Tibial nerve (tissue), 4 donors: ENCODE results near the gene TNFRSF6B. TPM values are rescaled to one million over a fixed set of nuclear protein-coding genes. Genes with fewer than 3 reads are reported as not detected.
"Not testable (repeated sequence)": the region's sequence is repeated elsewhere in the genome, so short reads cannot be mapped to it uniquely, and the experiment has no call there.

Experiments
- DNase-seq, 2 donors: peaks; one replicate each; pipeline ENCODE4 v3.0.0-alpha.2; 2019; ENCODE audit warnings: low spot score in 2 of 2
- H3K27ac ChIP-seq, 4 donors: fragments of 200-600 bp; sonication (generic) in 3 of 4; one replicate each; pipeline ENCODE4 v1.5.1; 2017 to 2019; ENCODE audit warnings: mild to moderate bottlenecking in 1 of 4
- H3K27me3 ChIP-seq, 2 donors: fragments of 200-600 bp; sonication (generic) in 1 of 2; one replicate each; pipeline versions ENCODE4 v1.5.1 to v1.6.0; 2017 to 2019
- H3K36me3 ChIP-seq, 3 donors: fragments of 200-600 bp; sonication (generic); one replicate each; pipeline ENCODE4 v1.5.1; 2018 to 2019
- H3K4me1 ChIP-seq, 4 donors: fragments of 200-600 bp; sonication (generic) in 3 of 4; one replicate each; pipeline ENCODE4 v1.5.1; 2017 to 2019
- H3K4me3 ChIP-seq, 4 donors: fragments of 200-600 bp; sonication (generic) in 3 of 4; one replicate each; pipeline ENCODE4 v1.5.1; 2017 to 2019; ENCODE audit warnings: mild to moderate bottlenecking in 1 of 4, moderate library complexity in 1 of 4
- H3K9me3 ChIP-seq, 4 donors: fragments of 200-600 bp; sonication (generic) in 3 of 4; one replicate each; pipeline ENCODE4 v1.5.1; 2017 to 2019
- EP300 ChIP-seq, 2 donors: sonication (generic); formaldehyde crosslinking; IDR thresholded peaks; one replicate each; pipeline ENCODE4 v1.6.1; 2017; ENCODE audit warnings: antibody characterized with exemption in 2 of 2, mild to moderate bottlenecking in 1 of 2
- POLR2A ChIP-seq, 2 donors: fragments of 450-650 bp; IDR thresholded peaks; one replicate each; pipeline ENCODE4 v1.6.1; 2017; ENCODE audit warnings: antibody characterized with exemption in 2 of 2, mild to moderate bottlenecking in 2 of 2, moderate library complexity in 2 of 2
- WGBS, 2 donors: methylation state at CpG; one replicate each; pipeline ENCODE4 v1.1.5; 2018; 5-methylcytosine and 5-hydroxymethylcytosine counted together
- total RNA-seq, 4 donors: library from RNA; depleted of rRNA; stranded (reverse); fragments of >200 nt; gene quantifications; one replicate each; pipeline ENCODE4 v1.1.0, GENCODE V29; 2016
- TF ChIP-seq, protein P1 (sequence below), 5 experiments: fragments of 200-600 bp in 3 of 5; fragments of 450-650 bp in 2 of 5; sonication (generic) in 3 of 5; IDR thresholded peaks; one replicate each; pipeline ENCODE4 v1.5.1; 2016 to 2019; ENCODE audit warnings: antibody characterized with exemption in 5 of 5, mild to moderate bottlenecking in 3 of 5, moderate library complexity in 2 of 5

The TNFRSF6B gene
- total RNA-seq, 4 donors from 2014 or later: 8.0 to 61.2 (median 35.9) TPM

DNA sequence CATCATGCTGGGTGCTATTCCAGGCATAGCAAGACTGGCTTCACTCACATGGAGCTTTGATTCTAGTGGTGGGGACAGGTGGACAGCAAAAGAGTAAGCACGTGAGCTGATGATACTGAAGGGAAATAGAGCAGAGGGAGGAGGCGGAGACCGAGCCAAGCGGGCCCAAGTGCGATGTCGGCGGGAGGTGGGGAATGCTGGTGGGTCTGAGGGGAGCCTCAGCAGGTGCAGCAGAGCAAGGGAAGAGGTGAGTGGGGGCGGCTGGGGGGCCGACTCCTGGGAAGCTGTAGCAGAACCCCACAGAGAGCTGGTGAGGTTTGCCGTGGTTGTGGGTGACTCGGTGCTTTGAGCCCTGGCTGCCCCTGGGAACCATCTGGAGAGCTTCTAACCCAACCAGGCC, 28.1 kb upstream of the TNFRSF6B start:
- Histone ChIP-seq H3K9me3 (no peaks in the 10 kb centered on the region), H3K4me1 (peaks cover 0 to 5% (median 0%) of the 10 kb centered on the region in 4 donors), H3K27ac (no peak overlapping the region), H3K36me3 (peaks cover 0 to 89% (median 12%) of the 10 kb centered on the region in 3 donors), H3K27me3 (no peaks in the 10 kb centered on the region), H3K4me3 (no peak overlapping the region)
- 95 to 97% methylated on average over 11 of the region's 11 CpGs for WGBS, 2 donors
- TF ChIP-seq EP300 (IDR thresholded peaks at IDR 0.05) (no peak), POLR2A (IDR thresholded peaks at IDR 0.05) (no peak)
- TF ChIP-seq, protein P1, sequence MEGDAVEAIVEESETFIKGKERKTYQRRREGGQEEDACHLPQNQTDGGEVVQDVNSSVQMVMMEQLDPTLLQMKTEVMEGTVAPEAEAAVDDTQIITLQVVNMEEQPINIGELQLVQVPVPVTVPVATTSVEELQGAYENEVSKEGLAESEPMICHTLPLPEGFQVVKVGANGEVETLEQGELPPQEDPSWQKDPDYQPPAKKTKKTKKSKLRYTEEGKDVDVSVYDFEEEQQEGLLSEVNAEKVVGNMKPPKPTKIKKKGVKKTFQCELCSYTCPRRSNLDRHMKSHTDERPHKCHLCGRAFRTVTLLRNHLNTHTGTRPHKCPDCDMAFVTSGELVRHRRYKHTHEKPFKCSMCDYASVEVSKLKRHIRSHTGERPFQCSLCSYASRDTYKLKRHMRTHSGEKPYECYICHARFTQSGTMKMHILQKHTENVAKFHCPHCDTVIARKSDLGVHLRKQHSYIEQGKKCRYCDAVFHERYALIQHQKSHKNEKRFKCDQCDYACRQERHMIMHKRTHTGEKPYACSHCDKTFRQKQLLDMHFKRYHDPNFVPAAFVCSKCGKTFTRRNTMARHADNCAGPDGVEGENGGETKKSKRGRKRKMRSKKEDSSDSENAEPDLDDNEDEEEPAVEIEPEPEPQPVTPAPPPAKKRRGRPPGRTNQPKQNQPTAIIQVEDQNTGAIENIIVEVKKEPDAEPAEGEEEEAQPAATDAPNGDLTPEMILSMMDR (IDR thresholded peaks at IDR 0.05): no peak
- DNase-seq: no peak

DNA sequence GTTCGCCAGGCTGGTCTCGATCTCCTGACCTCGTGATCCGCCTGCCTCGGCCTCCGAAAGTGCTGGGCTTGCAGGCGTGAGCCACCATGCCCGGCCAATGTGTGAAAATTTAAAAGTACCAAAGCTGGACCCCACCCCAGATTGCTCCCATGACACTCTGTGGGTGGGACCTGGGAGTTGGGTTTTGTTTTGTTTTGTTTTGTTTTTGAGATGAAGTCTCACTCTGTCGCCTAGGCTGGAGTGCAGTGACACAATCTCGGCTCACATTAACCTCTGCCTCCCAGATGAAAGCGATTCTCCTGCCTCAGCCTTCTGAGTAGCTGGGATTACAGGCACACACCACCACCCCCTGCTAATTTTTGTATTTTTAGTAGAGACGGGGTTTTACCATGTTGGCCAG, 24.8 kb upstream of the TNFRSF6B start:
- not testable (repeated sequence) for DNase-seq, H3K27ac ChIP-seq, H3K9me3 ChIP-seq, H3K27me3 ChIP-seq, H3K4me3 ChIP-seq, H3K4me1 ChIP-seq
- WGBS, 2 donors: 92 to 93% methylated on average over 12 of the region's 12 CpGs
- H3K36me3 ChIP-seq: peaks cover 0 to 91% (median 20%) of the 10 kb centered on the region in 3 donors

DNA sequence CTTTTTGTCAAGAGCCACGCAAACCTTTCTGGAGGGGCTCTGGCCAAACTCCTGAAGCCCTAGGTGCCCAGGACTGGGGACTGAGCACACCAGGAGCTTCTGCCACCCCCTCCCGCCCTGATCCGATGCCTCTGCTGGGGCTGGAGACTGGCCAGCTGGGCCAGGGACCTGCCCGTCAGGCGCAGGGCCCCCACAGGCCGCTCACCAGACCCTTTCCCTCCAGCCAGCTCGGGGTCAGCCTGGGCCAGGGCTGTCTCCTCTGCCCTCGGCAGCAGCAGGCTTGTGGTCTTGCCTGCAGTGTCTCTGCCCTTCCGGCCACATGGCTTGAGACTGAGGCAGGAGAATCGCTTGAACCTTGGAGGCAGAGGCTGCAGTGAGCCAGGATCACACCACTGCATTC, 23.8 kb upstream of the TNFRSF6B start:
- peaks cover 2 to 92% (median 15%) of the 10 kb centered on the region in 3 donors for H3K36me3 ChIP-seq
- no peak for TF ChIP-seq EP300 (IDR thresholded peaks at IDR 0.05)
- no peak for TF ChIP-seq POLR2A (IDR thresholded peaks at IDR 0.05)
- TF ChIP-seq, protein P1 (IDR thresholded peaks at IDR 0.05): no peak
- no peak overlapping the region for H3K27ac ChIP-seq
- no peak overlapping the region for H3K4me3 ChIP-seq
- no peaks in the 10 kb centered on the region for H3K9me3 ChIP-seq
- no peaks in the 10 kb centered on the region for H3K4me1 ChIP-seq
- WGBS, 2 donors: 86 to 94% methylated on average over 9 to 10 of the region's 10 CpGs
- no peaks in the 10 kb centered on the region for H3K27me3 ChIP-seq
- DNase-seq: no peak

DNA sequence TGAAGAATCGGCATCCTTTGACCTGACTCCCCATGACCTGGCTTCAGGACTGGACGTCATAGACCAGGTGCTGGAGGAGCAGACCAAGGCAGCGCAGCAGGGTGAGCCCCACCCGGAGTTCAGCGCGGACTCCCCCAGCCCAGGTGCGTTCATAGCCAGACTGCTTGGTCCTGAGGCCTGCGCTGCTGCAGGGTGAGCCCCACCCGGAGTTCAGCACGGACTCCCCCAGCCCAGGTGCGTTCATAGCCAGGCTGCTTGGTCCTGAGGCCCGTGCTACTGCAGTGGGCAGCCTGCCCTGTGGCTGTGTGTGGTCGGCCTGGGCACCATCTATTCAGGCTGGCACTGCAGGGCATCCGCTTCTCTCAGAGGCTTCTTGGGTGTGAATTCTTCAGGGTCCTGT, 22.5 kb upstream of the TNFRSF6B start:
- no peak for DNase-seq
- TF ChIP-seq POLR2A (IDR thresholded peaks at IDR 0.05): no peak
- TF ChIP-seq, protein P1 (IDR thresholded peaks at IDR 0.05): no peak
- no peak for TF ChIP-seq EP300 (IDR thresholded peaks at IDR 0.05)
- H3K4me1 ChIP-seq: no peaks in the 10 kb centered on the region
- H3K27ac ChIP-seq: no peak overlapping the region
- H3K4me3 ChIP-seq: no peak overlapping the region
- WGBS, 2 donors: 94 to 100% methylated on average over 1 to 14 of the region's 14 CpGs
- H3K9me3 ChIP-seq: no peaks in the 10 kb centered on the region
- peaks cover 2 to 92% (median 8%) of the 10 kb centered on the region in 3 donors for H3K36me3 ChIP-seq
- no peaks in the 10 kb centered on the region for H3K27me3 ChIP-seq

DNA sequence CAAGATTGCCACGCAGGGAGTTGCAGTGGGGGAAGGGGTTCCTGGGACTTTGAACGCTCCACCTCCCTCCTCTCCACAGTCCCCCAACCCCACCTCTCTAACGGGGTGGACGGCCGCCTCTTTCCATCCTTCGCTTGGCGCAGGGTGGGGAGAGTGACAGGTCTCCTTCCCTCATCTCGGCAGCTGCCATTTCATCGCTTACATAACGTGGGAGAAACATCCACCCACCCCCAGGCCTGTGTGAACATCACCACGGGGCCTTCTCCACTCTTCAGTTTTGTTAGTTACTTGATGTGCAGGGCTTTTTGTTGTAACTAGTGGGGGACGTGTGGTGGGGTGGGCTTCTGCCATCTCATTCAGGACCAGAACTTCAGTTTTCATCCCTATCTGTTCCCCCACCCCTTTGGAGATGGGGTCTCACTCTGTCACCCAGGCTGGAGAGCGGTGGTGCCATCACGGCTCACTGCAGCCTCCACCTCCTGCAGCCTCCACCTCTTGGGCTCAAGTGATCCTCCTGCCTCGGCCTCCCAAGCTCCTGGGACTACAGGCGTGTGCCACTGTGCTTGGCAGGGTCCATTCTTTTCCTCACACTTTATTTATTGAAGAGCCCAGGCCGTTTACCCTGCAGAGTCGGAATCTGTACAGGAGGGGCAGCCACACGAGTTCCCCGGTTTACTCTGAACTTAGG, 20.6 kb upstream of the TNFRSF6B start:
- Histone ChIP-seq H3K36me3 (peaks cover 2 to 99% (median 8%) of the 10 kb centered on the region in 3 donors), H3K9me3 (no peaks in the 10 kb centered on the region), H3K27me3 (no peaks in the 10 kb centered on the region), H3K4me1 (no peaks in the 10 kb centered on the region), H3K27ac (no peak overlapping the region), H3K4me3 (no peak overlapping the region)
- whole genome bisulfite sequencing, 2 donors: 93 to 95% methylated on average over 20 of the region's 20 CpGs
- TF ChIP-seq POLR2A (IDR thresholded peaks at IDR 0.05): no peak
- no peak for TF ChIP-seq EP300 (IDR thresholded peaks at IDR 0.05)
- TF ChIP-seq, protein P1 (IDR thresholded peaks at IDR 0.05): no peak
- no peak for DNase-seq
